H1 (cell line): ENCODE data around the gene VWA1. TPM values are rescaled to one million over a fixed set of nuclear protein-coding genes. Genes with fewer than 3 reads are reported as not detected.

Experiments
- ASH2L ChIP-seq: fragments of 200-600, 300-600 bp; sonication (generic); IDR thresholded peaks from one replicate; pipeline ENCODE4 v1.7.1; 2017; ENCODE audit warnings: low read length
- CHD2 ChIP-seq: IDR thresholded peaks from 2 replicates; pipeline ENCODE4 v1.6.1; 2012; ENCODE audit warnings: low read length, improper control_type of control experiment
- GABPA ChIP-seq: IDR thresholded peaks from 2 replicates; pipeline ENCODE4 v1.6.1; 2011; ENCODE audit warnings: mild to moderate bottlenecking, low read length, moderate library complexity, borderline replicate concordance; ENCODE audit not compliant: insufficient read depth
- HDAC6 ChIP-seq: IDR thresholded peaks from one replicate; pipeline ENCODE4 v1.7.1; 2012; ENCODE audit warnings: low read depth, mild to moderate bottlenecking, inconsistent platforms, low read length, moderate library complexity
- JUND ChIP-seq: IDR thresholded peaks from 2 replicates; pipeline ENCODE4 v1.6.1; 2011; ENCODE audit warnings: mild to moderate bottlenecking, improper control_type of control experiment, low read length
- KDM5A ChIP-seq: fragments of 200-600 bp; IDR thresholded peaks from 2 replicates; pipeline ENCODE4 v1.7.1; 2012; ENCODE audit warnings: mild to moderate bottlenecking, low read length, inconsistent platforms, mixed read lengths
- NRF1 ChIP-seq: IDR thresholded peaks from 2 replicates; pipeline ENCODE4 v1.6.1; 2011; ENCODE audit warnings: mild to moderate bottlenecking, low read depth, low read length, improper control_type of control experiment
- PHF8 ChIP-seq: fragments of 200-600 bp; sonication (generic); conservative IDR thresholded peaks from 2 replicates; pipeline ENCODE4 v1.7.1; 2012; ENCODE audit warnings: low read depth, mild to moderate bottlenecking, inconsistent platforms, low read length, moderate library complexity
- POLR2AphosphoS5 ChIP-seq: IDR thresholded peaks from 2 replicates; pipeline ENCODE4 v1.6.1; 2011; ENCODE audit warnings: low read depth, low read length
- RBBP5 ChIP-seq: IDR thresholded peaks from 2 replicates; pipeline ENCODE4 v1.7.1; 2012; ENCODE audit warnings: low read depth, mild to moderate bottlenecking, inconsistent platforms, low read length, moderate library complexity, borderline replicate concordance
- SIN3A ChIP-seq, 2 experiments: IDR thresholded peaks in 1 of 2; conservative IDR thresholded peaks in 1 of 2; 2 replicates each; pipeline ENCODE4 v1.6.1; 2011 to 2012; ENCODE audit warnings: low read length in 2 of 2, improper control_type of control experiment in 1 of 2, low read depth in 1 of 2, mild to moderate bottlenecking in 1 of 2
- SIX5 ChIP-seq: IDR thresholded peaks from 2 replicates; pipeline ENCODE4 v1.6.1; 2011; ENCODE audit warnings: mild to moderate bottlenecking, low read depth, low read length
- SRF ChIP-seq: IDR thresholded peaks from 2 replicates; pipeline ENCODE4 v1.6.1; 2011; ENCODE audit warnings: mild to moderate bottlenecking, low read depth, low read length, moderate library complexity
- TAF7 ChIP-seq: optimal IDR thresholded peaks from 2 replicates; pipeline ENCODE3; 2011; ENCODE audit warnings: low read depth, mild to moderate bottlenecking, inconsistent platforms, low read length, moderate library complexity, borderline replicate concordance
- polyA plus RNA-seq, 7 experiments: library from polyadenylated mRNA; depleted of rRNA in 3 of 7; stranded (reverse) in 5 of 7; unstranded in 2 of 7; fragments of >200 nt in 5 of 7; fragments of 200-250 nt in 2 of 7; gene quantifications; 1 replicate in 5 of 7; 2 replicates in 1 of 7; 4 replicates in 1 of 7; pipeline versions ENCODE4 v1.2.1 to v1.2.3, GENCODE V29; 2011 to 2013; ENCODE audit warnings: missing spikeins in 2 of 7, mixed read lengths in 2 of 7
- total RNA-seq: library from RNA; stranded (reverse); fragmentation: NEBNext Ultra II Directional; extraction: Animal tissue kit (Norgen Biotek cat#: 25700); gene quantifications from 2 replicates; pipeline ENCODE4 v1.2.1, GENCODE V29; 2021
- TF ChIP-seq, protein P1 (sequence below), 3 experiments: IDR thresholded peaks; 1 replicate in 2 of 3; 2 replicates in 1 of 3; pipeline versions ENCODE4 v1.5.1 to v1.6.1; 2011; ENCODE audit warnings: low read length in 3 of 3, mild to moderate bottlenecking in 3 of 3, inconsistent platforms in 2 of 3, low read depth in 1 of 3, moderate library complexity in 1 of 3; ENCODE audit not compliant: insufficient read depth in 1 of 3; ENCODE audit errors: control extremely low read depth in 1 of 3

Gene VWA1
- total and polyA plus RNA-seq, 2 of the 8 experiments (the other 6 are each of a cell fraction or from before 2014, with no cell fraction given): 16.0 to 36.6 TPM

DNA sequence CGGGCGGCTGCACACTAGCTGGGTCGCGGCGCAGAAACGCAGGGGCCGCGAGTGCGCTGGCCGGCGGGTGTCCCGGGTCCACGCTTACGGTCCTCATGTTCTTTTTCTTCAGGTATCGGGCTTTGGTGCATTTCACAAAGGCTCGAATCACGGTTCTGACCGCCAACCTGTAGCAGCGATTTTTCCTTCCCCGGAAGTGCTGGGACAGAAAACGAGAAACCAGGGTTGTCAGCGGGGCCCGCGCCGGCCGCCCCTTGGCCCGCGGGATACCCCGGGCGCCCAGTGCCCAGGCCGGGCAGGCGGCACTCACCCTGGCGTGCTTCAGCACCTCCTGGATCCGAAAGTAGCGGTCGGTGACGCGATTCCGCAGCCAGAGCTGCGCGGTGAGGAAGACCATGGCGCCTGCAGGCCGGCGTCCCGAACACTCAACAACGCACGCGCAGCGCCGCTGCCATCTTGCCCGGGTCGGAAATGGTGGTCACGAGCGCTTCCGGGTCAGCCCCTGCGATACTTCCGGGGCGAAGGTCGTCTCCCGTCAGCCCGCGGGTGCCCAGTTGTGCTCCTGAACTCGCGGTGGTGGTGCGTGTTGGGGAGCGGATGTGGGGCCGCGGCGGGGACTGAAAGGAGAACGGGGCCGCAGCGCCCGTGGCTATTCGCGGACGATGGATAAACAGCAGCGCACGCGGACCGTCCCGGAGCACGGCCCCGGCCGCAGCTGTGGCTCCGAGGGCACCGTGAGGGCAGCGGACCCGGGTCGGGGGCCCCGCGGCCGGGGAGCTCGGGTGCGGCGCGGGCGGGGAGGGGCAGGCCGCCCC lies 28.5 kb upstream of the VWA1 start, which contains the start of gene MRPL20 (continued):
- TF ChIP-seq CHD2: peak; percentile 90
- peak; percentile 92 for TF ChIP-seq TAF7
- TF ChIP-seq, protein P1, sequence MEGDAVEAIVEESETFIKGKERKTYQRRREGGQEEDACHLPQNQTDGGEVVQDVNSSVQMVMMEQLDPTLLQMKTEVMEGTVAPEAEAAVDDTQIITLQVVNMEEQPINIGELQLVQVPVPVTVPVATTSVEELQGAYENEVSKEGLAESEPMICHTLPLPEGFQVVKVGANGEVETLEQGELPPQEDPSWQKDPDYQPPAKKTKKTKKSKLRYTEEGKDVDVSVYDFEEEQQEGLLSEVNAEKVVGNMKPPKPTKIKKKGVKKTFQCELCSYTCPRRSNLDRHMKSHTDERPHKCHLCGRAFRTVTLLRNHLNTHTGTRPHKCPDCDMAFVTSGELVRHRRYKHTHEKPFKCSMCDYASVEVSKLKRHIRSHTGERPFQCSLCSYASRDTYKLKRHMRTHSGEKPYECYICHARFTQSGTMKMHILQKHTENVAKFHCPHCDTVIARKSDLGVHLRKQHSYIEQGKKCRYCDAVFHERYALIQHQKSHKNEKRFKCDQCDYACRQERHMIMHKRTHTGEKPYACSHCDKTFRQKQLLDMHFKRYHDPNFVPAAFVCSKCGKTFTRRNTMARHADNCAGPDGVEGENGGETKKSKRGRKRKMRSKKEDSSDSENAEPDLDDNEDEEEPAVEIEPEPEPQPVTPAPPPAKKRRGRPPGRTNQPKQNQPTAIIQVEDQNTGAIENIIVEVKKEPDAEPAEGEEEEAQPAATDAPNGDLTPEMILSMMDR (IDR thresholded peaks at IDR 0.05; ENCODE audit: control extremely low read depth in 1 of 3, insufficient read depth in 1 of 3, low read depth in 1 of 3, low read length in 3 of 3): 0 out of 4 replicates have a peak, but pooled peaks of 1 of the 3 experiments have one; percentile 0
- TF ChIP-seq ASH2L: peak; percentile 93
- TF ChIP-seq NRF1: peak; percentile 39
- TF ChIP-seq SIX5: peak; percentile 50; the same call in 1 of the 2 replicates
- TF ChIP-seq PHF8: peak; percentile 88
- TF ChIP-seq SIN3A (conservative IDR thresholded peaks at IDR 0.05 in 1 of 2, IDR thresholded peaks at IDR 0.05 in 1 of 2; ENCODE audit: low read depth in 1 of 2, low read length in 2 of 2): peak; percentile 75 to 83; a peak in 3 of 4 replicates
- TF ChIP-seq HDAC6: no peak
- TF ChIP-seq KDM5A: peak; percentile 96
- TF ChIP-seq POLR2AphosphoS5: peak; percentile 90
- peak; percentile 99 for TF ChIP-seq GABPA
- no peak for TF ChIP-seq SRF
- no peak for TF ChIP-seq JUND
- TF ChIP-seq RBBP5: peak; percentile 90; the same call in 1 of the 2 replicates
